Activated CD4-positive, CD25-positive, alpha-beta regulatory T cell treated with anti-CD3 and anti-CD28 coated beads, Interleukin-2, amount 50 U/mL, for 16 hours (primary cell): Measurements from ENCODE around the gene ANXA11.
A peak's percentile ranks its signal among the peaks of the same experiment; 100 is the strongest.

Experiments
- DNase-seq: peaks from one replicate; pipeline ENCODE4 v3.0.0-alpha.2; 2020; ENCODE audit warnings: low read depth, low spot score

The ANXA11 gene

GRCh38 chr10:80188713-80189112 is 16.6 kb downstream of the ANXA11 start:
- DNase-seq, result no peak

GRCh38 chr10:80187465-80188409 is 17.6 kb downstream of the ANXA11 start:
- DNase-seq, result peak; percentile 61

- DNase-seq, result no peak
These were observed 18.3 kb downstream of the ANXA11 start for GRCh38 chr10:80187060-80187459.

GRCh38 chr10:80186364-80187012 is 18.8 kb downstream of the ANXA11 start:
- DNase-seq, result no peak

GRCh38 chr10:80185578-80186299 is 19.6 kb downstream of the ANXA11 start:
- no peak for DNase-seq

GRCh38 chr10:80184291-80184690 is 21.0 kb downstream of the ANXA11 start:
- DNase-seq, result no peak

- no peak for DNase-seq
These were observed 21.9 kb downstream of the ANXA11 start for GRCh38 chr10:80183436-80183835.

- no peak for DNase-seq
These were observed 22.4 kb downstream of the ANXA11 start for GRCh38 chr10:80182986-80183385.

- DNase-seq, result no peak
These were observed 27.3 kb downstream of the ANXA11 start for GRCh38 chr10:80177781-80178636.

- no peak for DNase-seq
These were observed 28.8 kb downstream of the ANXA11 start for GRCh38 chr10:80176526-80176925.

GRCh38 chr10:80174641-80175395 is 30.5 kb downstream of the ANXA11 start:
- DNase-seq, result no peak

- no peak for DNase-seq
These were observed 31.9 kb downstream of the ANXA11 start for GRCh38 chr10:80173466-80173865.

GRCh38 chr10:80172896-80173295 is 32.4 kb downstream of the ANXA11 start:
- DNase-seq, result no peak

- no peak for DNase-seq
These were observed 34.1 kb downstream of the ANXA11 start for GRCh38 chr10:80171248-80171660.

GRCh38 chr10:80170641-80171040 is 34.7 kb downstream of the ANXA11 start:
- no peak for DNase-seq

- DNase-seq, result no peak
These were observed 35.3 kb downstream of the ANXA11 start for GRCh38 chr10:80170026-80170425.

- DNase-seq, result no peak
These were observed 36.5 kb downstream of the ANXA11 start for GRCh38 chr10:80168679-80169380.

GRCh38 chr10:80168162-80168511 is 37.2 kb downstream of the ANXA11 start:
- DNase-seq, result no peak

GRCh38 chr10:80167471-80168161 is 37.7 kb downstream of the ANXA11 start:
- no peak for DNase-seq
